ENCODE measurements around the gene MT1X.

The MT1X gene

GRCh38 chr16:56681939-56682702 is at the start of gene MT1X:
Gene MT1X (plus strand): TSS chr16:56682470. CDS start chr16:56682541, 71 bp downstream.
- TF ChIP-seq CTCF (IDR thresholded peaks at IDR 0.05), result no peak

GRCh38 chr16:56632848-56633365 is 49.4 kb upstream of the MT1X start:
- no peak for TF ChIP-seq CTCF (IDR thresholded peaks at IDR 0.05)

- no peak for TF ChIP-seq CTCF (IDR thresholded peaks at IDR 0.05)
Observed at GRCh38 chr16:56633535-56633934, 48.7 kb upstream of the MT1X start.

GRCh38 chr16:56634715-56635440 is 47.4 kb upstream of the MT1X start:
- TF ChIP-seq CTCF (IDR thresholded peaks at IDR 0.05), result no peak

GRCh38 chr16:56635441-56635967 is 46.8 kb upstream of the MT1X start:
- no peak for TF ChIP-seq CTCF (IDR thresholded peaks at IDR 0.05)

- no peak for TF ChIP-seq CTCF (IDR thresholded peaks at IDR 0.05)
Observed at GRCh38 chr16:56636616-56637413, 45.5 kb upstream of the MT1X start.

Measured in LNCAP (cell line).